ENCODE results near the gene ERFL.
A peak's percentile ranks its signal among the peaks of the same experiment; 100 is the strongest.

The ERFL gene

GRCh38 chr19:41895745-41896580, 32.3 kb downstream of the ERFL start:
- no peak for DNase-seq

GRCh38 chr19:41894350-41894749, 33.9 kb downstream of the ERFL start:
- DNase-seq = no peak

GRCh38 chr19:41893899-41894298, 34.4 kb downstream of the ERFL start:
- no peak for DNase-seq

- DNase-seq = no peak
These were observed 35.9 kb downstream of the ERFL start for GRCh38 chr19:41892173-41892902.

- no peak for DNase-seq
These were observed 37.3 kb downstream of the ERFL start for GRCh38 chr19:41890936-41891335.

- no peak for DNase-seq
These were observed 38.4 kb downstream of the ERFL start for GRCh38 chr19:41889896-41890295.

GRCh38 chr19:41888926-41889325, 39.3 kb downstream of the ERFL start:
- no peak for DNase-seq

GRCh38 chr19:41887711-41888382, 40.4 kb downstream of the ERFL start:
- DNase-seq = no peak

GRCh38 chr19:41886761-41887710, 41.2 kb downstream of the ERFL start:
- peak in 1 of 2 donors; percentile 55 for DNase-seq

- peak; percentile 71 to 92 for DNase-seq
These were observed 44.2 kb downstream of the ERFL start for GRCh38 chr19:41883821-41884733.

- no peak for DNase-seq
These were observed 44.8 kb downstream of the ERFL start for GRCh38 chr19:41883463-41883820.

GRCh38 chr19:41882568-41883462, 45.4 kb downstream of the ERFL start, which contains the start of gene ARHGEF1:
TSS of gene ARHGEF1 (plus strand) at chr19:41883184. CDS start at chr19:41888083, 4,899 bp downstream.
- DNase-seq = peak in 1 of 2 donors; percentile 29

GRCh38 chr19:41880329-41880708, 47.9 kb downstream of the ERFL start:
- DNase-seq = no peak

- no peak for DNase-seq
These were observed 48.5 kb downstream of the ERFL start for GRCh38 chr19:41879670-41880328.

GRCh38 chr19:41879080-41879479, 49.2 kb downstream of the ERFL start:
- no peak for DNase-seq

- DNase-seq = no peak
These were observed 50.0 kb downstream of the ERFL start for GRCh38 chr19:41877916-41878905.

GRCh38 chr19:41876847-41877832, 51.1 kb downstream of the ERFL start, which contains the start of gene CD79A:
TSS of gene CD79A (plus strand) at chr19:41877279. CDS start at chr19:41877305, 26 bp downstream.
- DNase-seq = peak; percentile 14 to 90

Data from bone marrow (tissue), 2 donors.